Thoracic aorta endothelial cell (primary cell): ENCODE measurements around the gene KPNA3. TPM values are rescaled to one million over a fixed set of nuclear protein-coding genes. Genes with fewer than 3 reads are reported as not detected.

Experiments
- total RNA-seq: library from RNA; depleted of rRNA; stranded (reverse); fragments of >200 nt; gene quantifications from 2 replicates; pipeline ENCODE4 v1.2.3, GENCODE V29; 2012

KPNA3 gene
- total RNA-seq, result 80.3 and 94.2 TPM in 2 replicates

GRCh38 chr13:49792550-49793324 lies at the start of gene KPNA3:
Gene KPNA3, minus strand, starts transcription at chr13:49792682. Its CDS starts 176 bp downstream, at chr13:49792506.

DNA sequence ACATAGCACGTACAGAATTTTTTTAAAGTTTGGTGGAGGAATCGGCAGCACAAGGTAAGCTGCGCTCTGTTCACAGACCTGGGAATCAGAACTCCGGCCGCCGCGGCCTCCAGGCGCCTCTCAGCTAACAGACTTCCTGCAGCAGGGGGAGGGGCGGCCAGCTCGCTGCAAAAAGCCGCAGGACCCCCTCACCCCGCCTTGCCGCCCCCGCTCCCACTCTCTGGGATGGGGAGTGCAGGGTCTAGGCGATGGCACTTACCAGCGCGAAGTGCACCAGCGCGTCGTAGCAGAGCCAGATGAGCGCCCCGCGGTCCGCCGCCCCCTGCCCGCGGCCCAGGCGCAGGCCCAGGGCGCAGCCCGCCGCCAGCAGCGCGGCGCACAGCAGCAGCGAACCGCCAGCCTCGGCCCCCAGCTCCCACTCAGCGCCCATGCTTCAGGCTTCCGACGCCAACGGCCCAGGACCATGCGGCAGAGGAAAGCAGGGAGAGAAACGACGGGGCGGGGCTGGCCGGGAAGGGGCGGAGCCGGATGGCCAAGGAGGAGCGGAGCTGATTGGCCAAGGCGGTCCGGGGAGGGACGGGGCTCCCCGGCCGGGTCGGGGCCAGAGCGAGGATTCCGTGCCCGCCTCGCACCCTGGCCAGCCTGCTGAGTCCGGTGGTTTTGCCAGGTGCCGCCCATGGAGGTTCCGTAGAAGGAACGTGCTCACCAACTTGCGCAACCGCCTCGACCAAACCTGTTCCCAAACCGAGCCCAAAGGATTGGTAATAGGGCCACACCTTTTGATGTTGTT lies 101.3 kb downstream of the KPNA3 start, which contains the start of gene EBPL:
TSS of gene EBPL (minus strand) at position 492 of the 790 bp plus-strand sequence. CDS start at position 430, 62 bp downstream.

Other genes starting within 250 kb of the KPNA3 start
- gene RCBTB1, start 207.1 kb downstream of the KPNA3 start, total RNA-seq, result 28.6 and 30.5 TPM in 2 replicates
- gene ARL11, start 164.2 kb downstream of the KPNA3 start, total RNA-seq, result 0.13 and 0.22 TPM in 2 replicates
- 97.4 and 100 TPM in 2 replicates for gene EBPL, start 101.2 kb downstream of the KPNA3 start, total RNA-seq
- 9.0 and 9.8 TPM in 2 replicates for gene SPRYD7, start 143.7 kb upstream of the KPNA3 start, total RNA-seq
- 28.1 and 42.6 TPM in 2 replicates for gene TRIM13, start 204.4 kb upstream of the KPNA3 start, total RNA-seq
- 2.2 and 3.5 TPM in 2 replicates for gene KCNRG, start 222.8 kb upstream of the KPNA3 start, total RNA-seq